C4-2B (cell line): Measurements from ENCODE around the gene CHDH.

Source experiments
- ZFX ChIP-seq: fragments of 450-650 bp; IDR thresholded peaks from 2 replicates; pipeline ENCODE4 v1.6.1; 2017
- TF ChIP-seq, protein P1 (sequence below): fragments of 450-650 bp; conservative IDR thresholded peaks from 2 replicates; pipeline ENCODE4 v1.5.1; 2017; ENCODE audit warnings: mild to moderate bottlenecking

GRCh38 chr3:53841296-53841695 is 4.9 kb downstream of the CHDH start:
- TF ChIP-seq, protein P1, sequence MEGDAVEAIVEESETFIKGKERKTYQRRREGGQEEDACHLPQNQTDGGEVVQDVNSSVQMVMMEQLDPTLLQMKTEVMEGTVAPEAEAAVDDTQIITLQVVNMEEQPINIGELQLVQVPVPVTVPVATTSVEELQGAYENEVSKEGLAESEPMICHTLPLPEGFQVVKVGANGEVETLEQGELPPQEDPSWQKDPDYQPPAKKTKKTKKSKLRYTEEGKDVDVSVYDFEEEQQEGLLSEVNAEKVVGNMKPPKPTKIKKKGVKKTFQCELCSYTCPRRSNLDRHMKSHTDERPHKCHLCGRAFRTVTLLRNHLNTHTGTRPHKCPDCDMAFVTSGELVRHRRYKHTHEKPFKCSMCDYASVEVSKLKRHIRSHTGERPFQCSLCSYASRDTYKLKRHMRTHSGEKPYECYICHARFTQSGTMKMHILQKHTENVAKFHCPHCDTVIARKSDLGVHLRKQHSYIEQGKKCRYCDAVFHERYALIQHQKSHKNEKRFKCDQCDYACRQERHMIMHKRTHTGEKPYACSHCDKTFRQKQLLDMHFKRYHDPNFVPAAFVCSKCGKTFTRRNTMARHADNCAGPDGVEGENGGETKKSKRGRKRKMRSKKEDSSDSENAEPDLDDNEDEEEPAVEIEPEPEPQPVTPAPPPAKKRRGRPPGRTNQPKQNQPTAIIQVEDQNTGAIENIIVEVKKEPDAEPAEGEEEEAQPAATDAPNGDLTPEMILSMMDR, result no peak; the same call in 1 of the 2 replicates
- TF ChIP-seq ZFX, result no peak
